Measurements from ENCODE around the gene SPACA6.

Gene SPACA6

GRCh38 chr19:51703575-51704515 is 10.7 kb downstream of the SPACA6 start:
- DNase-seq (ENCODE audit: low spot score): peak; percentile 91

GRCh38 chr19:51704626-51705025 is 11.5 kb downstream of the SPACA6 start:
- no peak for DNase-seq (ENCODE audit: low spot score)

- DNase-seq (ENCODE audit: low spot score): no peak
These were observed 13.2 kb downstream of the SPACA6 start for GRCh38 chr19:51706296-51706695.

- DNase-seq (ENCODE audit: low spot score): no peak
These were observed 13.8 kb downstream of the SPACA6 start for GRCh38 chr19:51706885-51707284.

GRCh38 chr19:51708811-51709210 is 15.7 kb downstream of the SPACA6 start:
- DNase-seq (ENCODE audit: low spot score): no peak

- no peak for DNase-seq (ENCODE audit: low spot score)
These were observed 16.4 kb downstream of the SPACA6 start for GRCh38 chr19:51709575-51709974.

GRCh38 chr19:51710163-51710562 is 17.0 kb downstream of the SPACA6 start:
- DNase-seq (ENCODE audit: low spot score): peak; percentile 33

- DNase-seq (ENCODE audit: low spot score): no peak
These were observed 18.6 kb downstream of the SPACA6 start for GRCh38 chr19:51711702-51712101.

GRCh38 chr19:51712461-51713081 is 19.4 kb downstream of the SPACA6 start:
- DNase-seq (ENCODE audit: low spot score): peak; percentile 61

- no peak for DNase-seq (ENCODE audit: low spot score)
These were observed 20.5 kb downstream of the SPACA6 start for GRCh38 chr19:51713319-51714285.

- no peak for DNase-seq (ENCODE audit: low spot score)
These were observed 21.7 kb downstream of the SPACA6 start for GRCh38 chr19:51714848-51715247.

- no peak for DNase-seq (ENCODE audit: low spot score)
These were observed 22.7 kb downstream of the SPACA6 start for GRCh38 chr19:51715850-51716249.

- DNase-seq (ENCODE audit: low spot score): no peak
These were observed 23.8 kb downstream of the SPACA6 start for GRCh38 chr19:51716925-51717324.

GRCh38 chr19:51719251-51719988 is 26.3 kb downstream of the SPACA6 start:
- no peak for DNase-seq (ENCODE audit: low spot score)

GRCh38 chr19:51721905-51722304 is 28.8 kb downstream of the SPACA6 start:
- DNase-seq (ENCODE audit: low spot score): no peak

- no peak for DNase-seq (ENCODE audit: low spot score)
These were observed 29.4 kb downstream of the SPACA6 start for GRCh38 chr19:51722492-51722891.

GRCh38 chr19:51724543-51724942 is 31.4 kb downstream of the SPACA6 start:
- no peak for DNase-seq (ENCODE audit: low spot score)

- peak; percentile 65 for DNase-seq (ENCODE audit: low spot score)
These were observed 32.9 kb downstream of the SPACA6 start for GRCh38 chr19:51726049-51726448.

- DNase-seq (ENCODE audit: low spot score): peak; percentile 38
These were observed 34.3 kb downstream of the SPACA6 start for GRCh38 chr19:51727349-51727880.

GRCh38 chr19:51729781-51730180 is 36.7 kb downstream of the SPACA6 start:
- DNase-seq (ENCODE audit: low spot score): no peak
